K562 (cell line): ENCODE measurements around the gene LRFN3. TPM values are rescaled to one million over a fixed set of nuclear protein-coding genes. Genes with fewer than 3 reads are reported as not detected.

ENCODE experiments used
- EHMT2 ChIP-seq: fragments of 450-650 bp; IDR thresholded peaks from 2 replicates; pipeline ENCODE4 v1.6.1; 2018; ENCODE audit warnings: antibody characterized with exemption
- GTF2F1 ChIP-seq: IDR thresholded peaks from 2 replicates; pipeline ENCODE4 v1.6.1; 2011; ENCODE audit warnings: low read depth, low read length, improper control_type of control experiment
- HSF4 ChIP-seq: fragments of 250-450 bp; sonication (Bioruptor Pico); IDR thresholded peaks from 2 replicates; pipeline ENCODE4 v2.1.2; 2022; ENCODE audit warnings: mild to moderate bottlenecking, moderate library complexity, borderline replicate concordance
- KDM2B ChIP-seq: fragments of 250-450 bp; sonication (Bioruptor Pico); IDR thresholded peaks from 2 replicates; pipeline ENCODE4 v1.8.0; 2021; ENCODE audit warnings: mild to moderate bottlenecking, moderate library complexity
- MAZ ChIP-seq, 2 experiments: fragments of 450-650 bp in 1 of 2; sonication (generic) in 1 of 2; formaldehyde crosslinking; IDR thresholded peaks in 1 of 2; conservative IDR thresholded peaks in 1 of 2; 2 replicates each; pipeline versions ENCODE4 v1.4.0 to v1.5.0; 2020; ENCODE audit warnings: mild to moderate bottlenecking in 1 of 2, missing genetic modification reagents in 1 of 2
- PHF8 ChIP-seq: fragments of 200-600 bp; sonication (generic); IDR thresholded peaks from 2 replicates; pipeline ENCODE4 v1.6.1; 2012; ENCODE audit warnings: mixed run types, mild to moderate bottlenecking, inconsistent platforms, low read length, moderate library complexity, borderline replicate concordance
- RBBP5 ChIP-seq: fragments of 200-600 bp; sonication (generic); IDR thresholded peaks from 2 replicates; pipeline ENCODE4 v1.6.1; 2012; ENCODE audit warnings: borderline replicate concordance, mild to moderate bottlenecking, low read length, control low read depth, inconsistent platforms; ENCODE audit not compliant: insufficient read depth, poor library complexity, severe bottlenecking
- ZNF644 ChIP-seq: fragments of 200-800 bp; sonication (Bioruptor generic); IDR thresholded peaks from 2 replicates; pipeline ENCODE4 v1.6.1; 2016; ENCODE audit warnings: low read depth, missing genetic modification characterization, missing compliant biosample characterization
- polyA plus RNA-seq, 8 experiments: library from polyadenylated mRNA; depleted of rRNA in 4 of 8; stranded (reverse) in 5 of 8; unstranded in 3 of 8; fragments of >200 nt; fragmentation: Nextera tagmentation in 2 of 8; fragmentation: Illumina TruSeq in 1 of 8; extraction: Ambion mirVana in 2 of 8; extraction: Trizol in 1 of 8; gene quantifications; 2 replicates each; pipeline versions ENCODE4 v1.2.1 to v1.2.3, GENCODE V29; 2011 to 2014; ENCODE audit warnings: inconsistent platforms in 1 of 8, missing spikeins in 1 of 8
- total RNA-seq, 7 experiments: library from RNA; depleted of rRNA in 6 of 7; stranded (reverse); fragments of >200 nt in 6 of 7; fragmentation: Illumina TruSeq in 2 of 7; extraction: Trizol in 2 of 7; gene quantifications; 2 replicates each; pipeline versions ENCODE4 v1.2.1 to v1.2.3, GENCODE V29; 2011 to 2021; ENCODE audit warnings: low replicate concordance in 1 of 7
- TF ChIP-seq, protein P1 (sequence below): fragments of 450-650 bp; IDR thresholded peaks from 2 replicates; pipeline ENCODE4 v1.6.1; 2016; ENCODE audit warnings: mild to moderate bottlenecking
- TF ChIP-seq, protein P2 (sequence below): fragments of 450-650 bp; IDR thresholded peaks from 2 replicates; pipeline ENCODE4 v1.6.1; 2017; ENCODE audit warnings: antibody characterized with exemption, mild to moderate bottlenecking
- TF ChIP-seq, protein P3 (sequence below): sonication (generic); formaldehyde crosslinking; IDR thresholded peaks from 2 replicates; pipeline ENCODE4 v1.8.1; 2023; ENCODE audit warnings: mild to moderate bottlenecking, missing genetic modification reagents, moderate library complexity
- TF ChIP-seq, protein P4 (sequence below): IDR thresholded peaks from 2 replicates; pipeline ENCODE4 v1.6.1; 2012; ENCODE audit warnings: low read depth, low read length, improper control_type of control experiment, borderline replicate concordance
- TF ChIP-seq, protein P5 (sequence below): sonication (generic); IDR thresholded peaks from 2 replicates; pipeline ENCODE4 v1.6.1; 2016
- TF ChIP-seq, protein P6 (sequence below): fragments of 450-650 bp; IDR thresholded peaks from 2 replicates; pipeline ENCODE4 v1.6.1; 2016; ENCODE audit warnings: antibody characterized with exemption

Gene LRFN3
- total and polyA plus RNA-seq, 9 of the 15 experiments (the other 6 are each of a cell fraction or from before 2014, with no cell fraction given) = 0.03 to 0.12 (median 0.11) TPM; not detected in 6

DNA sequence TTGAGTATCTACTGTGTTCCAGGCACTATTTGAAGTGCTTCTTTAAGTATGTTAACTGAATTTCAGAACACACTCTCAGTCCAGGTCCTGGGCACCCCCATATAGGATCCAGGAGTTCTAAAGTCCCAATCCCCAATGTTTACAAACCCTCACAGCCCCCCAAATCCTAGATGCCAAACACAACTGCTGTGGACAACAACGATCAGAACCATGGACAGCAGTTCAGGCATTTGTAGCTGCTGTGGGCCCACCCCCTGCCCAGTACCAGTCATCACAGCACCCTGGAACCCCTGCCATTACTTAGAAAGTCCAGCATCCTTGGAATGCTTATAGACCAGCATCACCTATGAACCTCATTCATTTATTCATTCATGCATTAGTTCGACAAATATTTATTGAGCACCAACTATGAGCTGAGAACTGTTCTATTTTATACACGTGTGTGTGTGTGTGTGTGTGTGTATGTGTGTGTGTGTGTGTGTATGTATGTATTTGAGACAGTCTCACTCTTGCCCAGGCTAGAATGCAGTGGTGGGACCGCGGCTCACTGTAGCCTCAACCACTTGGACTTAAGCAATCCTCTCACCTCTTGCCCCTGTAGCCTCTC lies 39.5 kb downstream of the LRFN3 start (continued):
- TF ChIP-seq, protein P1, sequence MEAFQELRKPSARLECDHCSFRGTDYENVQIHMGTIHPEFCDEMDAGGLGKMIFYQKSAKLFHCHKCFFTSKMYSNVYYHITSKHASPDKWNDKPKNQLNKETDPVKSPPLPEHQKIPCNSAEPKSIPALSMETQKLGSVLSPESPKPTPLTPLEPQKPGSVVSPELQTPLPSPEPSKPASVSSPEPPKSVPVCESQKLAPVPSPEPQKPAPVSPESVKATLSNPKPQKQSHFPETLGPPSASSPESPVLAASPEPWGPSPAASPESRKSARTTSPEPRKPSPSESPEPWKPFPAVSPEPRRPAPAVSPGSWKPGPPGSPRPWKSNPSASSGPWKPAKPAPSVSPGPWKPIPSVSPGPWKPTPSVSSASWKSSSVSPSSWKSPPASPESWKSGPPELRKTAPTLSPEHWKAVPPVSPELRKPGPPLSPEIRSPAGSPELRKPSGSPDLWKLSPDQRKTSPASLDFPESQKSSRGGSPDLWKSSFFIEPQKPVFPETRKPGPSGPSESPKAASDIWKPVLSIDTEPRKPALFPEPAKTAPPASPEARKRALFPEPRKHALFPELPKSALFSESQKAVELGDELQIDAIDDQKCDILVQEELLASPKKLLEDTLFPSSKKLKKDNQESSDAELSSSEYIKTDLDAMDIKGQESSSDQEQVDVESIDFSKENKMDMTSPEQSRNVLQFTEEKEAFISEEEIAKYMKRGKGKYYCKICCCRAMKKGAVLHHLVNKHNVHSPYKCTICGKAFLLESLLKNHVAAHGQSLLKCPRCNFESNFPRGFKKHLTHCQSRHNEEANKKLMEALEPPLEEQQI = 0 out of 2 replicates have a peak, but pooled peaks have one; percentile 16
- TF ChIP-seq GTF2F1 (no peak), ZNF644 (tag) (no peak), KDM2B (CRISPR knock-in tag) (no peak), MAZ (CRISPR knock-in tag; conservative IDR thresholded peaks at IDR 0.05 in 1 of 2, IDR thresholded peaks at IDR 0.05 in 1 of 2) (peak in 1 of 2 experiments; percentile 32; a peak in 1 of 4 replicates), RBBP5 (no peak), HSF4 (CRISPR knock-in tag) (no peak), PHF8 (no peak), EHMT2 (peak; percentile 97)
- TF ChIP-seq, protein P2, sequence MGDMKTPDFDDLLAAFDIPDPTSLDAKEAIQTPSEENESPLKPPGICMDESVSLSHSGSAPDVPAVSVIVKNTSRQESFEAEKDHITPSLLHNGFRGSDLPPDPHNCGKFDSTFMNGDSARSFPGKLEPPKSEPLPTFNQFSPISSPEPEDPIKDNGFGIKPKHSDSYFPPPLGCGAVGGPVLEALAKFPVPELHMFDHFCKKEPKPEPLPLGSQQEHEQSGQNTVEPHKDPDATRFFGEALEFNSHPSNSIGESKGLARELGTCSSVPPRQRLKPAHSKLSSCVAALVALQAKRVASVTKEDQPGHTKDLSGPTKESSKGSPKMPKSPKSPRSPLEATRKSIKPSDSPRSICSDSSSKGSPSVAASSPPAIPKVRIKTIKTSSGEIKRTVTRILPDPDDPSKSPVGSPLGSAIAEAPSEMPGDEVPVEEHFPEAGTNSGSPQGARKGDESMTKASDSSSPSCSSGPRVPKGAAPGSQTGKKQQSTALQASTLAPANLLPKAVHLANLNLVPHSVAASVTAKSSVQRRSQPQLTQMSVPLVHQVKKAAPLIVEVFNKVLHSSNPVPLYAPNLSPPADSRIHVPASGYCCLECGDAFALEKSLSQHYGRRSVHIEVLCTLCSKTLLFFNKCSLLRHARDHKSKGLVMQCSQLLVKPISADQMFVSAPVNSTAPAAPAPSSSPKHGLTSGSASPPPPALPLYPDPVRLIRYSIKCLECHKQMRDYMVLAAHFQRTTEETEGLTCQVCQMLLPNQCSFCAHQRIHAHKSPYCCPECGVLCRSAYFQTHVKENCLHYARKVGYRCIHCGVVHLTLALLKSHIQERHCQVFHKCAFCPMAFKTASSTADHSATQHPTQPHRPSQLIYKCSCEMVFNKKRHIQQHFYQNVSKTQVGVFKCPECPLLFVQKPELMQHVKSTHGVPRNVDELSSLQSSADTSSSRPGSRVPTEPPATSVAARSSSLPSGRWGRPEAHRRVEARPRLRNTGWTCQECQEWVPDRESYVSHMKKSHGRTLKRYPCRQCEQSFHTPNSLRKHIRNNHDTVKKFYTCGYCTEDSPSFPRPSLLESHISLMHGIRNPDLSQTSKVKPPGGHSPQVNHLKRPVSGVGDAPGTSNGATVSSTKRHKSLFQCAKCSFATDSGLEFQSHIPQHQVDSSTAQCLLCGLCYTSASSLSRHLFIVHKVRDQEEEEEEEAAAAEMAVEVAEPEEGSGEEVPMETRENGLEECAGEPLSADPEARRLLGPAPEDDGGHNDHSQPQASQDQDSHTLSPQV = no peak
- TF ChIP-seq, protein P3, sequence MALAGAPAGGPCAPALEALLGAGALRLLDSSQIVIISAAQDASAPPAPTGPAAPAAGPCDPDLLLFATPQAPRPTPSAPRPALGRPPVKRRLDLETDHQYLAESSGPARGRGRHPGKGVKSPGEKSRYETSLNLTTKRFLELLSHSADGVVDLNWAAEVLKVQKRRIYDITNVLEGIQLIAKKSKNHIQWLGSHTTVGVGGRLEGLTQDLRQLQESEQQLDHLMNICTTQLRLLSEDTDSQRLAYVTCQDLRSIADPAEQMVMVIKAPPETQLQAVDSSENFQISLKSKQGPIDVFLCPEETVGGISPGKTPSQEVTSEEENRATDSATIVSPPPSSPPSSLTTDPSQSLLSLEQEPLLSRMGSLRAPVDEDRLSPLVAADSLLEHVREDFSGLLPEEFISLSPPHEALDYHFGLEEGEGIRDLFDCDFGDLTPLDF (CRISPR knock-in tag) = no peak
- TF ChIP-seq, protein P4, sequence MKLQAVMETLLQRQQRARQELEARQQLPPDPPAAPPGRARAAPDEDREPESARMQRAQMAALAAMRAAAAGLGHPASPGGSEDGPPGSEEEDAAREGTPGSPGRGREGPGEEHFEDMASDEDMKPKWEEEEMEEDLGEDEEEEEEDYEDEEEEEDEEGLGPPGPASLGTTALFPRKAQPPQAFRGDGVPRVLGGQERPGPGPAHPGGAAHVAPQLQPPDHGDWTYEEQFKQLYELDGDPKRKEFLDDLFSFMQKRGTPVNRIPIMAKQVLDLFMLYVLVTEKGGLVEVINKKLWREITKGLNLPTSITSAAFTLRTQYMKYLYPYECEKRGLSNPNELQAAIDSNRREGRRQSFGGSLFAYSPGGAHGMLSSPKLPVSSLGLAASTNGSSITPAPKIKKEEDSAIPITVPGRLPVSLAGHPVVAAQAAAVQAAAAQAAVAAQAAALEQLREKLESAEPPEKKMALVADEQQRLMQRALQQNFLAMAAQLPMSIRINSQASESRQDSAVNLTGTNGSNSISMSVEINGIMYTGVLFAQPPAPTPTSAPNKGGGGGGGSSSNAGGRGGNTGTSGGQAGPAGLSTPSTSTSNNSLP = no peak
- TF ChIP-seq, protein P5, sequence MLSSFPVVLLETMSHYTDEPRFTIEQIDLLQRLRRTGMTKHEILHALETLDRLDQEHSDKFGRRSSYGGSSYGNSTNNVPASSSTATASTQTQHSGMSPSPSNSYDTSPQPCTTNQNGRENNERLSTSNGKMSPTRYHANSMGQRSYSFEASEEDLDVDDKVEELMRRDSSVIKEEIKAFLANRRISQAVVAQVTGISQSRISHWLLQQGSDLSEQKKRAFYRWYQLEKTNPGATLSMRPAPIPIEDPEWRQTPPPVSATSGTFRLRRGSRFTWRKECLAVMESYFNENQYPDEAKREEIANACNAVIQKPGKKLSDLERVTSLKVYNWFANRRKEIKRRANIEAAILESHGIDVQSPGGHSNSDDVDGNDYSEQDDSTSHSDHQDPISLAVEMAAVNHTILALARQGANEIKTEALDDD = no peak
- TF ChIP-seq, protein P6, sequence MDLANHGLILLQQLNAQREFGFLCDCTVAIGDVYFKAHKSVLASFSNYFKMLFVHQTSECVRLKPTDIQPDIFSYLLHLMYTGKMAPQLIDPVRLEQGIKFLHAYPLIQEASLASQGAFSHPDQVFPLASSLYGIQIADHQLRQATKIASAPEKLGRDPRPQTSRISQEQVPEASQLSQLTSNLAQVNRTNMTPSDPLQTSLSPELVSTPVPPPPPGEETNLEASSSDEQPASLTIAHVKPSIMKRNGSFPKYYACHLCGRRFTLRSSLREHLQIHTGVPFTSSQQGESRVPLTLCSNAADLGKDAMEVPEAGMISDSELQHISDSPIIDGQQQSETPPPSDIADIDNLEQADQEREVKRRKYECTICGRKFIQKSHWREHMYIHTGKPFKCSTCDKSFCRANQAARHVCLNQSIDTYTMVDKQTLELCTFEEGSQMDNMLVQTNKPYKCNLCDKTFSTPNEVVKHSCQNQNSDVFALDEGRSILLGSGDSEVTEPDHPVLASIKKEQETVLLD = no peak
